SK-N-SH treated with all-trans-retinoic acid at 6 μM for 48 hours (cell line): ENCODE data around the gene MTUS2.

Source experiments
- GLIS3 ChIP-seq: fragments of 250-450 bp; sonication (Bioruptor Pico); IDR thresholded peaks from 2 replicates; pipeline ENCODE4 v1.5.0; 2020; ENCODE audit warnings: mild to moderate bottlenecking, moderate library complexity
- ZFP3 ChIP-seq: fragments of 250-450 bp; sonication (Bioruptor Pico); IDR thresholded peaks from 2 replicates; pipeline ENCODE4 v1.5.0; 2020; ENCODE audit warnings: mild to moderate bottlenecking, moderate library complexity

GRCh38 chr13:29522044-29522685 is 702.0 kb downstream of the MTUS2 start:
- no peak for TF ChIP-seq GLIS3
- no peak for TF ChIP-seq ZFP3 (CRISPR knock-in tag)
